GM12801 (cell line): ENCODE results near the gene FUT3.

Experiments
- TF ChIP-seq, protein P1 (sequence below): IDR thresholded peaks from one replicate; pipeline ENCODE4 v1.5.1; 2011; ENCODE audit warnings: control low read depth; ENCODE audit not compliant: insufficient read length; ENCODE audit errors: extremely low read depth

The FUT3 gene

DNA sequence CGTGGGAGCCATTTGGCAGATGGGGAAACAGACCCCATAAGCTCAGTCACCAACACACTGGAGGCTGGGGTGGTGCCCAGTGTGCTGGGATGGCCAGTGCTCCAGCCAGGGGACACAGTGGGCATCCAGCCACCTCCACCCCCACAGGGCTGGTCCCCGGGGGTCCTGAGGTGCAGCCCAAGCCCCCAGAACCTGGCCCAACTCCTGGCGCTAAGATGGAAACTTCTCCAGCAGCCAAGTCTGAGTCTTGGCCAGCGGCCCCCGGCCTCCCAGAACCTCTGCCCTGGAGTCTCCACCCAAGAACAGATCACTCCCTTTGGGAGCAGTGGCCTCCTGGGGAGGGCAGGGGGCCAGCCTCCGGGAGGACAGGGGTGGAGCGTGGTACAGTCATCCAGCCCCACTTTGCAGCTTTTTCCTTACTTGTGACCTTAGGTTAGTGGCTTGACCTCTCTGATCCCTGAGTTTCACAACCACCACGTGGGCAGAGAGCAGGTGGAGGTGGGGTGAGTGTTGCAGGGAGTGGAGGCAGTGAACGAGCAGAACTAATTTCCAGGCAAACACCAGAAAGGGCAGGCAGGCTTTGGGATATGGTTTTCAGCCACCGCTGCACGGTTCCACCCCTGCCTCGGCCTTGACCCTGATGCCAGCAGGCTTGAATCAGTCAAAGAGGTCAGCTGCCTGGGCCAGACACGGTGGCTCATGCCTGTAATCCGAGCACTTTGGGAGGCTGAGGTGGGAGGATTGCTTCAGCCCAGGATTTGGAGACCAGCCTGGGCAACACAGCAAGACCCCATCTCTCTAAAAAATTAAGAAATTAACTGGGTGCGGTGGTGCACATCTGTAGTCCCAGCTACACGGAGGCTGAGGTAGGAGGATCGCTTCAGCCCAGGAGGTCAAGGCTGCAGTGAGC is 50.6 kb downstream of the FUT3 start:
- TF ChIP-seq, protein P1, sequence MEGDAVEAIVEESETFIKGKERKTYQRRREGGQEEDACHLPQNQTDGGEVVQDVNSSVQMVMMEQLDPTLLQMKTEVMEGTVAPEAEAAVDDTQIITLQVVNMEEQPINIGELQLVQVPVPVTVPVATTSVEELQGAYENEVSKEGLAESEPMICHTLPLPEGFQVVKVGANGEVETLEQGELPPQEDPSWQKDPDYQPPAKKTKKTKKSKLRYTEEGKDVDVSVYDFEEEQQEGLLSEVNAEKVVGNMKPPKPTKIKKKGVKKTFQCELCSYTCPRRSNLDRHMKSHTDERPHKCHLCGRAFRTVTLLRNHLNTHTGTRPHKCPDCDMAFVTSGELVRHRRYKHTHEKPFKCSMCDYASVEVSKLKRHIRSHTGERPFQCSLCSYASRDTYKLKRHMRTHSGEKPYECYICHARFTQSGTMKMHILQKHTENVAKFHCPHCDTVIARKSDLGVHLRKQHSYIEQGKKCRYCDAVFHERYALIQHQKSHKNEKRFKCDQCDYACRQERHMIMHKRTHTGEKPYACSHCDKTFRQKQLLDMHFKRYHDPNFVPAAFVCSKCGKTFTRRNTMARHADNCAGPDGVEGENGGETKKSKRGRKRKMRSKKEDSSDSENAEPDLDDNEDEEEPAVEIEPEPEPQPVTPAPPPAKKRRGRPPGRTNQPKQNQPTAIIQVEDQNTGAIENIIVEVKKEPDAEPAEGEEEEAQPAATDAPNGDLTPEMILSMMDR, result no peak

DNA sequence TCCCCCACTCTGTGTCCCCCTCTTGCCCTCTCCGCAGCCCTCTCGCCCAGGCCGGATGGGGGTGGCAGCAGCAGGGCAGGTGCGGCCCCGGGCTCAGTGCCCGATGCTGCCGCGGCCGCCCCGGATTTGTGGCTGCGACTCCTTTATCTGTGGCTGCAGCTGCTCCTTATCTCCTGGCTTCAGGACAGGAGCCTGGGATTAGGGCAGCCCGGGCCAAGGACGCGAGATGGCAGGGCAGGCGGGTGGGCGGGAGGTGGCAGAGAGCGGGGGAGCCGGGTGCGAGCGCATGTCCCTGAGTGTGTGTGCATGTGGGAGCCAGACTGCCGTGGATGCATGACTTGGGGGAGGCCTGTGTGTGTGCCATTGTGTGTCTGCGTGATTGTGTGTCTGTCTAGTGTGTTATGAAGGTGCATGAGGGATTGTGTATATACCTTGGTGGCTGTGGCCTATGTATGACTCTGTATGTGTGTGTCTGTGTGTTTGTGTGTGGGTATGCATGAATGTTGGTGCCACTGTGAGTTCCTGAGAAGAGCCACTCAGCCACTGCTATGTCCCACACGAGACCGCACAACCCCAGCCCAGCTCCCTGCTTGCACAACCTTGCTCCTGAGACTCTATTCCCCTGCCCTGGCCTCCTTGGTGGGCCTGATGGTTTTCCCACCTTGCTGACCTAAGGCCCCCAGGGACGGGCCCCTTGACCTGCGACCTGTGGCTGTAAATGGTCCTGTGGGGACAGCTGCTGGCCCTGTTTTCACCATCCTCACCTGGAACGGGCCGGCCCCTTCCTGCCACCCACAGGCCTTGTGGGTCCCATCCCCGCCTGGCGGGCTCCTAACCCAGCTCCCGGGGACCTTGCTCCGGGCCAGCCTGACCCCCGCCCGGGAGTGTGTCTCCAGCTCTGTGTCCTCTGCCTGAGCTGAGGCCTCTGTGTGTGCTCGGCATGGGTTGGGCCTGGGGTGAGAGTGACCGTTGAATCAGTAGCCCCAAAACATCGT is 51.7 kb downstream of the FUT3 start:
- TF ChIP-seq, protein P1, result no peak

DNA sequence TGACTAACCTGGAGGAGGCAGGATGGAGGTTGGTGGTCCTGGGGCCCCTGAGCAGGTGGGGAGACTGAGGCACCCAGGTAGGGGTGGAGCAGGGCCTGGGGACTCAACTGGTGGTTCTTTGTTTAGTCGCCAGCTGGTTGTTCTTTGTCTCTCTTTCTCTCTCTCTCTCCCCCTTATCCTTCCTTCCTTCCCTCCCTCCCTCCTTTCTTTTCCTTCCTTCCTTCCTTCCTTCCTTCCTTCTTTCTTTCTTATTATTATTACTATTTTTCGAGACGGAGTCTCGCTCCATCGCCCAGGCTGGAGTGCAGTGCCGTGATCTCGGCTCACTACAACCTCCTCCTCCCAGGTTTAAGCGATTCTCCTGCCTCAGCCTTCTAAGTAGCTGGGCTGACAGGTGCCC is 53.0 kb downstream of the FUT3 start:
- TF ChIP-seq, protein P1, result no peak

DNA sequence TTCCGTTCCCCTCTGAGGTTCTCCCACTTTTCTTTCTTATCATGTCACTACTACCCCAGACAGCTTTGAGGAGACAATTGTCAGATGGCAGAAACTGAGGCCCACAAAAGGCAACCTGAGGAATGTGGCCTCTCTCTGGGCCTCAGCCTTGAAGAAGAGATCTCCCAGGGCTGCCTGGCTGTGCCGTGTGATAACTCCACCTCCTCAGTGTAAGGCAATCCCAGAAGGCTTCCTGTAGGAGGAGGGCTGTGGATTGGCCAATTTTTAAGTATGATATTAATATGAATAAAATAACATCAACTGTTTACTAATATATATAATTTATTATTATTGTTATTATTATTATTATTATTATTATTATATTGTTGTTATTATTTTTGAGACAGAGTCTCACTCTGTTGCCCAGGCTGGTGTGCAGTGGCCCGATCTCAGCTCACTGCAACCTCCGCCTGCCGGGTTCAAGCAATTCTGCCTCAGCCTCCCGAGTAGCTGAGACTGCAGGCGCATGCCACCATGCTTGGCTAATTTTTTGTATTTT is 55.8 kb downstream of the FUT3 start:
- TF ChIP-seq, protein P1, result no peak

DNA sequence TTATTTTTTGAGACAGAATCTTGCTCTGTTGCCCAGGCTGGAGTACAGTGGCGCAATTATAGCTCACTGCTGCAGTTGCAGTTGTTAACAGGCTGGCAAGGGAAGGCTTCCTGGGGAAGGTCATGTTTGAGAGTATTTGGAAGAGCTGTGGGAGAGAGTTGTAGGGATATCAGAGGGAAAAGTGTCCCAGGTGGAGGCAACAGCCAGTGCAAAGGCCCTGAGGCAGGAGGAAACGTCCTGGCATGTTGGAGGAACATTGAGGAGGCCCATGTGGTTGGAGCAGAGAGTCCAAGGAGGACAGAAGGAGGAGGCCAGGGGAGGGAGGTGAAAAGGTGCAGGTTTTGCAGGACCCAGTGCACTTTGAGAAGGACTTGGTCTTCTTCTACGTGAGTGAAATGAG is 58.1 kb downstream of the FUT3 start:
- TF ChIP-seq, protein P1, result no peak
